Left ventricle myocardium inferior (tissue), 1 donor: Measurements from ENCODE around the gene PBX4. TPM values are rescaled to one million over a fixed set of nuclear protein-coding genes. Genes with fewer than 3 reads are reported as not detected.
"Not testable (repeated sequence)": the region's sequence is repeated elsewhere in the genome, so short reads cannot be mapped to it uniquely, and the experiment has no call there.

Source experiments
- DNase-seq: peaks from one replicate; pipeline ENCODE4 v3.0.0-alpha.2; 2020
- H3K27ac ChIP-seq: fragments of 200-600 bp; replicated peaks from 2 replicates; pipeline ENCODE4 v1.8.0; 2021
- H3K27me3 ChIP-seq: fragments of 200-600 bp; 2 replicates; pipeline ENCODE4 v1.8.0; 2021; ENCODE audit warnings: low read depth
- H3K36me3 ChIP-seq: fragments of 200-600 bp; 2 replicates; pipeline ENCODE4 v1.8.0; 2021
- H3K4me1 ChIP-seq: fragments of 200-600 bp; 2 replicates; pipeline ENCODE4 v1.8.0; 2021
- H3K4me3 ChIP-seq: fragments of 200-600 bp; 2 replicates; pipeline ENCODE4 v1.8.0; 2021; ENCODE audit warnings: mild to moderate bottlenecking, moderate library complexity
- H3K9me3 ChIP-seq: fragments of 200-600 bp; replicated peaks from 2 replicates; pipeline ENCODE4 v1.8.0; 2021
- intact Hi-C: fragments of 100-400 bp; cut with micrococcal nuclease; formaldehyde crosslinking; loops from one replicate; pipeline ENCODE4 v1.11.0; 2022
- total RNA-seq: library from RNA; stranded (reverse); fragmentation: NEBNext Ultra II Directional; extraction: Animal tissue kit (Norgen Biotek cat#: 25700); gene quantifications from one replicate; pipeline ENCODE4 v1.2.1, GENCODE V29; 2021
- TF ChIP-seq, protein P1 (sequence below): fragments of 200-600 bp; IDR thresholded peaks from 2 replicates; pipeline ENCODE4 v1.8.0; 2021; ENCODE audit warnings: antibody characterized with exemption, mild to moderate bottlenecking, borderline replicate concordance
- donor health status: DM: no; HTN: yes; CAD: no; lungs with severe emphysema.

PBX4 gene
- total RNA-seq, 1 donor from 2014 or later: not detected

DNA sequence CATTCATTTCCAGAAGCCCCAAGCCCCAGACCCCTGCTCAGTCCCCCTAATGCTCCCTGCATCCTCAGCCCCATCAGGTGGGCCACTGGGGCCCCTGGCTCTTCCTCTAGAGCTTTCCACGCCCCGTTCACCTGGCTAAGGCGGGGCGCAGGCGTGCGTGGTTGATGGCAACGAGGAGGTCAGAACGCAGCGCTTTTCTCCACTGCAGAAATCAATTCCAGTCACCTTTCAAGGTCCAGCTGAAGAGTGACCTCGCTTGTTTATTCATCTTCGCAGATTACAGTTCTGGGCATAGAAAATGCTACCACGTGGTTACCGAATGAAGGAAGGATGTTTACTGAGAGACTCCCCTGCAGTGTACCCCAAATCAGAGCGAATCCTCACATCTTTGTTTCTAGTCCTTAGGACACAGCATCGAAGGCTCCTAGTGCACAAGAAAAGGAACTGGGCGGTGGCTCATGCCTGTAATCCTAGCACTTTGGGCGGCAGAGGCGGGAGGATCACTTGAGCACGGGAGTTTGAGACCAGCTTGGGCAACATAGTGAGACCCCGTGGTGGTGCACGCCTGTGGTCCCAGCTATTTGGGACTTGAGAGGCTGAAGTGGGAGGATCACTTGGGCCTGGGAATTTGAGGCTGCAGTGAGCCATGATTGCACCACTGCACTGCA is 828 bp upstream of the PBX4 start:
- intact Hi-C loops: no loop called here
- peaks cover 70% of the 10 kb centered on the region for H3K27me3 ChIP-seq
- no peaks in the 10 kb centered on the region for H3K36me3 ChIP-seq
- H3K27ac ChIP-seq: no peak overlapping the region
- peak overlapping the region; percentile 57 for H3K4me3 ChIP-seq
- peaks cover 8% of the 10 kb centered on the region for H3K4me1 ChIP-seq
- no peak for DNase-seq
- TF ChIP-seq, protein P1, sequence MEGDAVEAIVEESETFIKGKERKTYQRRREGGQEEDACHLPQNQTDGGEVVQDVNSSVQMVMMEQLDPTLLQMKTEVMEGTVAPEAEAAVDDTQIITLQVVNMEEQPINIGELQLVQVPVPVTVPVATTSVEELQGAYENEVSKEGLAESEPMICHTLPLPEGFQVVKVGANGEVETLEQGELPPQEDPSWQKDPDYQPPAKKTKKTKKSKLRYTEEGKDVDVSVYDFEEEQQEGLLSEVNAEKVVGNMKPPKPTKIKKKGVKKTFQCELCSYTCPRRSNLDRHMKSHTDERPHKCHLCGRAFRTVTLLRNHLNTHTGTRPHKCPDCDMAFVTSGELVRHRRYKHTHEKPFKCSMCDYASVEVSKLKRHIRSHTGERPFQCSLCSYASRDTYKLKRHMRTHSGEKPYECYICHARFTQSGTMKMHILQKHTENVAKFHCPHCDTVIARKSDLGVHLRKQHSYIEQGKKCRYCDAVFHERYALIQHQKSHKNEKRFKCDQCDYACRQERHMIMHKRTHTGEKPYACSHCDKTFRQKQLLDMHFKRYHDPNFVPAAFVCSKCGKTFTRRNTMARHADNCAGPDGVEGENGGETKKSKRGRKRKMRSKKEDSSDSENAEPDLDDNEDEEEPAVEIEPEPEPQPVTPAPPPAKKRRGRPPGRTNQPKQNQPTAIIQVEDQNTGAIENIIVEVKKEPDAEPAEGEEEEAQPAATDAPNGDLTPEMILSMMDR: no peak
- no peaks in the 10 kb centered on the region for H3K9me3 ChIP-seq

DNA sequence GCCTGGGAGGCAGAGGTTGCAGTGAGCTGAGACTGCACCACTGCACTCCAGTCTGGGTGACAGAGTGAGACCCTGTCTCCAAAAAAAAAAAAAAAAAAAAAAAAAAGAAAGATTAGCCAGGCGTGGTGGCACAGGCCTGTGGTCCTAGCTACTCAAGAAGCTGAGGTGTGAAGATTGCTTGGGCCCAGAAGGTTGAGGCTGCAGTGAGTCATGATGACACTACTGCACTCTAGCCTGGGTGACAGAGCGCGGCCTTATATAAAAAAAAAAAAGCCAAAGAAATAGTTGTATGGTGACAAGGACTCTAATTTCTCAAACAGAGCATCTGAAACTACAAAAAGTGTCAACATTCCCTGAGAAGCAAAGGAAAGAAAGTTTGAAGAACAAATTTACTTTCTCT is 3.4 kb downstream of the PBX4 start:
- intact Hi-C loops: no loop called here
- DNase-seq: no peak
- H3K4me1 ChIP-seq: peaks cover 8% of the 10 kb centered on the region
- no peaks in the 10 kb centered on the region for H3K9me3 ChIP-seq
- H3K27me3 ChIP-seq: peaks cover 76% of the 10 kb centered on the region
- H3K36me3 ChIP-seq: no peaks in the 10 kb centered on the region
- TF ChIP-seq, protein P1: no peak
- H3K4me3 ChIP-seq: no peak overlapping the region
- H3K27ac ChIP-seq: no peak overlapping the region

DNA sequence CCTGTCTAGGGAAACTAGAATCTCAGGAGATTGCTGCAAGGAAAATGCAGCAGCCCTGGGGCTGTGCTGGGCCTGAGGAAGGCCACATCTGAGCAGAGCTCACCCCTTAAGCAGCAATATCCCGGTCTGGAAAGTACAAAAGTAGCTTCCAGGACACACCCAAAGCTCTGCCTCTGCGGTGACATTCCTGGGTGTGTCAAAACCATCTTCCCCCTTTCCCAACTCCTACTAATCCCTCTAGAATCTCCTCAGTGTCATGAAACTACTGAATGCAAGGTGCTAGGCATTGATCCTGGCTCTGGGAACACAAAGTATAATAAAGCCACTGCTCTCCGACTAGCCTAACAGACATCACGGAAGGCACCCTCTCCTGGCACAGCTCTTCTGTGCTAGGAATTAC is 5.0 kb downstream of the PBX4 start:
- no peak for DNase-seq
- TF ChIP-seq, protein P1: no peak
- peaks cover 67% of the 10 kb centered on the region for H3K27me3 ChIP-seq
- H3K4me3 ChIP-seq: no peak overlapping the region
- no peak overlapping the region for H3K27ac ChIP-seq
- intact Hi-C loops: no loop called here
- no peaks in the 10 kb centered on the region for H3K36me3 ChIP-seq
- H3K9me3 ChIP-seq: no peaks in the 10 kb centered on the region
- H3K4me1 ChIP-seq: peaks cover 5% of the 10 kb centered on the region

DNA sequence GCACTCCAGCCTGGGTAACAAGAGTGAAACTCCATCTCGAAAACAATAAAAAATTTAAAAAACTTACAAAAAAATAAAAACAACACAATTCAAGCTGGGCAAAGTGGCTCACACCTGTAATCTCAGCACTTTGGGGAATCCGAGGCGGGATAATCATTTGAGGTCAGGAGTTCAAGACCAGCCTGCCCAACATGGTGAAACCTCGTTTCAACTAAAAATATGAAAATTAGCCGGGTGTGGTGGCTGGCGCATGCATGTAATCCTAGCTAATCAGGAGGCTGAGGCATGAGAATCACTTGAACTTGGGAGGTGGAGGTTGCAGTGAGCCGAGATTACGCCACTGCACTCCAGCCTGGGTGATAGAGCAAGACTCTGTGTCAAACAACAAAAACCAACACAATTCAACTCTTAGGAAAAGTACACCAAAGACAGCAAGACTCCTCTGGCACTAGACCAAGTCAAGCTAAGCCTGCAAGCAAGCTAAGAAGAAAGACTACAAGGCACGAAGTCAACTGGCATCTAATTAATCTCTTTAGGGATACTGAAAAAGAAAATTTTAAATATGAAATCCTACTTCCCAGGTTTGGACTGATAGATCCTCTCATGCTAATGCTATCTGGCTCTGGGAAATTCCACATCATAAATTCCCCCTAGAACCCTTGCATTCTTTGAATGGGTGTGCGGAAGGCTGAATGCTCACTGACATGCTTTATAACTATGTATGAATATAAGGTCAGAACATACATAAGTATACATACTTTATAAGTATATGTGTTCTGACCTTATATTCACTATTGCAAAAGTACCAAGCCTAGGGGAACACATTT is 7.9 kb downstream of the PBX4 start:
- TF ChIP-seq, protein P1: no peak
- Histone ChIP-seq H3K27ac (no peak overlapping the region), H3K4me3 (no peak overlapping the region), H3K27me3 (peaks cover 40% of the 10 kb centered on the region), H3K9me3 (no peaks in the 10 kb centered on the region), H3K4me1 (no peaks in the 10 kb centered on the region), H3K36me3 (no peaks in the 10 kb centered on the region)
- intact Hi-C loops: no loop called here
- DNase-seq: no peak

DNA sequence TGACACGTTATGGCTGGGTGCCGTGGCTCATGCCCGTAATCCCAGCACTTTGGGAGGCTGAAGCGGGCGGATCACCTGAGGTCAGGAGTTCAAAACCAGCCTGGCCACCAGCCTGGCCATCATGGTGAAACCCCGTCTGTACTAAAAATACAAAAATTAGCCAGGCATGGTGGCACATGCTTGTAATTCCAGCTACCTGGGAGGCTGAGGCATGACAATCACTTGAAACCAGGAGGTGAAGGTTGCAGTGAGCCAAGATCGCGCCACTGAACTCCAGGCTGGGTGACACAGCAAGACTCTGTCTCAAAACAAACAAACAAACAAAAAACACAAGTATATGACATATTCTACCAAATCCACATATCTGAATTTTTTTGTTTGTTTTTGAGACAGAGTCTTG is 11.8 kb downstream of the PBX4 start:
- H3K4me3 ChIP-seq, intact Hi-C loops, H3K27ac ChIP-seq, DNase-seq, H3K9me3 ChIP-seq, H3K36me3 ChIP-seq, H3K4me1 ChIP-seq: not testable (repeated sequence)
- peaks cover 10% of the 10 kb centered on the region for H3K27me3 ChIP-seq

DNA sequence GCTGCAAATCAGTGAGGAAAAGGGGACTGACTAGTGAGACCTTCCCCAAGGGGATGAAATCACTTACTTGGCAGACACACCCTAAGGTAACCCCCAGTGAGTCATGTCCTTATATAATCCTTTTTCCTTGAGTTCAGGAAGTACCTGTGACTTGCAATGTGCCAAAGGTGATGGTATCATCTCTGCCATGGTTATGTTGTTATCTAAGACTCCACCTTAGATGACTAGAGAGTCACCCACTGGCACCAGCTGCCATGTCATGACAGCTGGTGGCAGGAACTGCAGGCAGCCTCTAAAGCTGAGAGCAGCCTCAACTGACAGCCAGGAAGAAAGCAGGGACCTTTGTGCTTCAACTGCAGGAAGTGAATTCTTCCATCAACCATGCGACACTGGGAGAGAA is 12.5 kb downstream of the PBX4 start:
- peaks cover 12% of the 10 kb centered on the region for H3K27me3 ChIP-seq
- H3K4me1 ChIP-seq: no peaks in the 10 kb centered on the region
- intact Hi-C loops: no loop called here
- H3K4me3 ChIP-seq: no peak overlapping the region
- no peaks in the 10 kb centered on the region for H3K9me3 ChIP-seq
- no peaks in the 10 kb centered on the region for H3K36me3 ChIP-seq
- TF ChIP-seq, protein P1: no peak
- no peak for DNase-seq
- no peak overlapping the region for H3K27ac ChIP-seq
